Left ventricle myocardium inferior (tissue), 1 donor: ENCODE data around the gene SLC38A1. TPM values are rescaled to one million over a fixed set of nuclear protein-coding genes. Genes with fewer than 3 reads are reported as not detected.
"Not testable (repeated sequence)": the region's sequence is repeated elsewhere in the genome, so short reads cannot be mapped to it uniquely, and the experiment has no call there.

Experiments used
- DNase-seq: peaks from one replicate; pipeline ENCODE4 v3.0.0-alpha.2; 2020
- H3K27ac ChIP-seq: fragments of 200-600 bp; replicated peaks from 2 replicates; pipeline ENCODE4 v1.8.0; 2021
- H3K27me3 ChIP-seq: fragments of 200-600 bp; 2 replicates; pipeline ENCODE4 v1.8.0; 2021; ENCODE audit warnings: low read depth
- H3K36me3 ChIP-seq: fragments of 200-600 bp; 2 replicates; pipeline ENCODE4 v1.8.0; 2021
- H3K4me1 ChIP-seq: fragments of 200-600 bp; 2 replicates; pipeline ENCODE4 v1.8.0; 2021
- H3K4me3 ChIP-seq: fragments of 200-600 bp; 2 replicates; pipeline ENCODE4 v1.8.0; 2021; ENCODE audit warnings: mild to moderate bottlenecking, moderate library complexity
- H3K9me3 ChIP-seq: fragments of 200-600 bp; replicated peaks from 2 replicates; pipeline ENCODE4 v1.8.0; 2021
- CTCF ChIP-seq: fragments of 200-600 bp; IDR thresholded peaks from 2 replicates; pipeline ENCODE4 v1.8.0; 2021; ENCODE audit warnings: antibody characterized with exemption, mild to moderate bottlenecking, borderline replicate concordance
- intact Hi-C: fragments of 100-400 bp; cut with micrococcal nuclease; formaldehyde crosslinking; loops from one replicate; pipeline ENCODE4 v1.11.0; 2022
- total RNA-seq: library from RNA; stranded (reverse); fragmentation: NEBNext Ultra II Directional; extraction: Animal tissue kit (Norgen Biotek cat#: 25700); gene quantifications from one replicate; pipeline ENCODE4 v1.2.1, GENCODE V29; 2021
- donor health status: DM: no; HTN: yes; CAD: no; lungs with severe emphysema.

Gene SLC38A1
- total RNA-seq, 1 donor from 2014 or later: 134 TPM

GRCh38 chr12:46164186-46164761, 104.6 kb downstream of the SLC38A1 start:
- intact Hi-C loops: no loop called here
- Histone ChIP-seq H3K27me3 (no peaks in the 10 kb centered on the region), H3K4me3 (no peak overlapping the region), H3K9me3 (no peaks in the 10 kb centered on the region), H3K4me1 (peaks cover 16% of the 10 kb centered on the region), H3K27ac (no peak overlapping the region), H3K36me3 (no peaks in the 10 kb centered on the region)
- TF ChIP-seq CTCF: no peak
- no peak for DNase-seq

GRCh38 chr12:46162549-46163076, 106.2 kb downstream of the SLC38A1 start:
- H3K4me1 ChIP-seq: peaks cover 24% of the 10 kb centered on the region
- H3K36me3 ChIP-seq, H3K27me3 ChIP-seq, intact Hi-C loops, H3K9me3 ChIP-seq, H3K27ac ChIP-seq, H3K4me3 ChIP-seq, DNase-seq: not testable (repeated sequence)

- no peak for TF ChIP-seq CTCF
- no peak for DNase-seq
- H3K9me3 ChIP-seq: peaks cover 9% of the 10 kb centered on the region
- no peaks in the 10 kb centered on the region for H3K36me3 ChIP-seq
- no peak overlapping the region for H3K4me3 ChIP-seq
- no peaks in the 10 kb centered on the region for H3K27me3 ChIP-seq
- peak overlapping the region; percentile 41 for H3K27ac ChIP-seq
- intact Hi-C loops: no loop called here
- peaks cover 24% of the 10 kb centered on the region for H3K4me1 ChIP-seq
These were observed 107.7 kb downstream of the SLC38A1 start for GRCh38 chr12:46160981-46161690.

GRCh38 chr12:46160101-46160980, 108.5 kb downstream of the SLC38A1 start:
- intact Hi-C loops: no loop called here
- Histone ChIP-seq H3K4me3 (no peak overlapping the region), H3K27ac (peak overlapping the region; percentile 41), H3K27me3 (no peaks in the 10 kb centered on the region), H3K9me3 (peaks cover 13% of the 10 kb centered on the region), H3K36me3 (no peaks in the 10 kb centered on the region), H3K4me1 (peaks cover 24% of the 10 kb centered on the region)
- DNase-seq: no peak
- no peak for TF ChIP-seq CTCF

GRCh38 chr12:46159309-46159901, 109.4 kb downstream of the SLC38A1 start:
- DNase-seq: no peak
- intact Hi-C loops: no loop called here
- H3K4me3 ChIP-seq: no peak overlapping the region
- peaks cover 13% of the 10 kb centered on the region for H3K9me3 ChIP-seq
- no peak for TF ChIP-seq CTCF
- H3K27ac ChIP-seq: peak overlapping the region; percentile 41
- no peaks in the 10 kb centered on the region for H3K36me3 ChIP-seq
- peaks cover 24% of the 10 kb centered on the region for H3K4me1 ChIP-seq
- no peaks in the 10 kb centered on the region for H3K27me3 ChIP-seq
